Fibroblast of skin of right biceps (primary cell): Measurements from ENCODE around the gene MINDY1.

Source experiments
- DNase-seq: peaks from one replicate; pipeline ENCODE4 v3.0.0-alpha.2; 2013

Gene MINDY1, protein sequence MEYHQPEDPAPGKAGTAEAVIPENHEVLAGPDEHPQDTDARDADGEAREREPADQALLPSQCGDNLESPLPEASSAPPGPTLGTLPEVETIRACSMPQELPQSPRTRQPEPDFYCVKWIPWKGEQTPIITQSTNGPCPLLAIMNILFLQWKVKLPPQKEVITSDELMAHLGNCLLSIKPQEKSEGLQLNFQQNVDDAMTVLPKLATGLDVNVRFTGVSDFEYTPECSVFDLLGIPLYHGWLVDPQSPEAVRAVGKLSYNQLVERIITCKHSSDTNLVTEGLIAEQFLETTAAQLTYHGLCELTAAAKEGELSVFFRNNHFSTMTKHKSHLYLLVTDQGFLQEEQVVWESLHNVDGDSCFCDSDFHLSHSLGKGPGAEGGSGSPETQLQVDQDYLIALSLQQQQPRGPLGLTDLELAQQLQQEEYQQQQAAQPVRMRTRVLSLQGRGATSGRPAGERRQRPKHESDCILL

GRCh38 chr1:151006327-151007052, at the start of gene MINDY1:
Gene MINDY1 (minus strand): TSS chr1:151006902. CDS start chr1:151002617, 4,285 bp downstream.
- peak; percentile 82 for DNase-seq

GRCh38 chr1:151056149-151056548, 49.4 kb upstream of the MINDY1 start:
- DNase-seq: no peak

GRCh38 chr1:151055581-151055980, 48.9 kb upstream of the MINDY1 start:
- no peak for DNase-seq

GRCh38 chr1:151054971-151055547, 48.4 kb upstream of the MINDY1 start:
- no peak for DNase-seq

- DNase-seq: no peak
Measured at GRCh38 chr1:151051356-151052009, 44.8 kb upstream of the MINDY1 start.

DNA sequence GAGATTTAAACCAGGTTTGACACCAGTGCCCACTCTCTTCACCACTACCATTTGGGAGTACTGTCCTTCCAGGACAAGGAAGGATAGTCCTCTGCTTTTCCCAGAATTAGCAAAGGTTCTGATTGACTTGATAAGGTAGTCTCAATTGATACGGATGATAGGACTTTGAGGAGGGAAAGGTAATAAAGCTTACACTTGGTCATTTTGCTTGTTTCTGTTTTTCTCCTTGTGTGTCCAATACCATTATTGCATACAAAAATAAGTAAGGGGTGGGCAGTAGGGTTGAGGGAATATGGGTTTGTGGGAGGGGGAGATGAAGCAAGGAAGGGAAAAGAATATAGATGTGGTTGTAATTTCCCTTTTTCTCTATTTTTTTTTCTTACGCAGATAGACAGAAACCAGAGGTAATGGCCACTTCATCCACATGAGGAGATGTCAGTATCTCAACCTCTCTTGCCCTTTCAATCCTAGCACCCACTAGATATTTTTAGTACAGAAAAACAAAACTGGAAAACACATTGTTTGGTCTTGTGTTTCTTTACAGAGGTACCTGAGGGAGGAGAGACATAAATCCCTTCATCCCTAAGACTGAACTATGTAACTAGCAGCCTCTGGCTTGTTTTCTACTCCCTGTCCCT, 43.5 kb upstream of the MINDY1 start:
- no peak for DNase-seq

- no peak for DNase-seq
Measured at GRCh38 chr1:151049458-151049857, 42.8 kb upstream of the MINDY1 start.

- DNase-seq: no peak
Measured at GRCh38 chr1:151048645-151049032, 41.9 kb upstream of the MINDY1 start.

GRCh38 chr1:151047925-151048644, 41.4 kb upstream of the MINDY1 start:
- DNase-seq: peak; percentile 67

- peak; percentile 71 for DNase-seq
Measured at GRCh38 chr1:151047591-151047924, 40.9 kb upstream of the MINDY1 start, which contains the start of gene C1orf56. Gene C1orf56 (plus strand): TSS chr1:151047751. CDS start chr1:151047848, 97 bp downstream.

DNA sequence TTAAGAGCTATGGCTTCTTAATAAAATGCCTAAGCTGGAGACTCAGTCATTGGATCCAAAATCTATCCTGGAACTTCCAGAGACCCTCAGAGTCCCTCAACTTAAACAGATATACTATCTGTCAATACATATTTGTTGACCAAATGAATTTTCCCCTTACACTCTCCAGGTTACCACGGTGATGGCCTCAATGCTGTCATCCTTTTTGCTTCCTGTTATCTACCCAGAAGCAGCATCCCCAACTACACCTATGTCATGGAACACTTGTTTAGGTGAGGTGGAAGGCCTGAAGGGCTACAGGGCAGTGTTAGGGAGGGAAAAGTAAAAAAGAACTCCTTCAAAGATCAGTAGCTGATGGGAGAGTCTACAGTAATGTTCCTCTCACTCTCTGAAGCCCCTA, 36.5 kb upstream of the MINDY1 start:
- DNase-seq: no peak

DNA sequence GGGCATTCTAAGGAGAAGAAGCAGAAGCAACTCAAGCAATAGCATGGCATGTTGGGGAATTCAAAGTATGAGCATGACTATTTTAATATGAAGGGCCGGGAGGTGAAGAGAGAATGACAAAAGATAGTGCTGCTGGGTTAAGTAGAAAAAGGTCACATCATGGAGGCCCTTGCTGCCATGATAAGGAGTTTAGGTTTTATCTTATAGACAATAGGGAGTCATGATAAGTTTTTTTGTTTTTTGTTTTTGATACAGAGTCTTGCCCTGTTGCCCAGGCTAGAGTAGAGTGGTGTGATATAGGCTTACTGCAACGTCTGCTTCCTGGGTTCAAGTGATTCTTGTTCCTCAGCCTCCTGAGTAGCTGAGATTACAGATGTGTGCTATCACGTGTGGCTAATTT, 32.8 kb upstream of the MINDY1 start:
- DNase-seq: no peak

DNA sequence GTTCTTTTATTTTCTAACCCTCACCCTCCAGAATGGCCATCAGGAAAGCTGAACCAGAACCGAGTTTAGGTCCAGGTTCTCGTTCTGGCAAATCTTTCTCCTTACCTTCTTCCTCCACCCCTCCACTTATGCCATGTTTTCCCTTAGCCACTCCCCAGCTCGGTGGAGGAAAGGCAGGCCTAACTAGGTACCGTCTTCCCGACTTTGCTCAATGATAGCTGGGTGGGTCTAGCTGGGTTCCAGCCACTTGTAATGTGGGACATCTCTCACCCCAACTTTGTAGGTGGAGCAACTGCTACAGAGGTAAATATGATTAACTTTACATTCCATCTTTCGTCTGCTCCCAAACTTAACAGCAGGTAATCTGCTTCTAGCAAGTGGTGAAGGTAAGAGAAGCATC, 30.3 kb upstream of the MINDY1 start:
- no peak for DNase-seq

- DNase-seq: no peak
Measured at GRCh38 chr1:151036356-151036755, 29.7 kb upstream of the MINDY1 start, which contains the start of gene BNIPL. Gene BNIPL (plus strand): TSS chr1:151036586. CDS start chr1:151036726, 140 bp downstream.

DNA sequence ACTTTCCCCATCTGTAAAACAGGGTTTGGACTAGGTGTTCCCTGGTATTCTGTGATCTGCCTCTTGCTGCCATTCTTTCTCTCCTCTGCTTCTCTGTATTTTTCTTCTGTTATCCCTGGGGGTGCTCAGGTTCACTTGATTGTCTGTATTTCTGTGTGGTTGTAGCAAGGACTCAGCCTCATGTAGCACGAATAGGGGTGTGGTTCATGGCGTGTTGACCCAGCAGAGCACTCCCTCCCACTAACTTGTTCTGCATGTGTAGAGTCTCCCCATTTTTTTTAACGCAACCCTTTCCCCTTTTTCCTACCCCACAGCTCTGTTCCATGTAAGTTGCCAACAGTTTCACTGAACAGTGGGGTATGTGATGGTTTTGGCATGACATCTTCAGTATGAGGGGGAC, 28.5 kb upstream of the MINDY1 start:
- no peak for DNase-seq

DNA sequence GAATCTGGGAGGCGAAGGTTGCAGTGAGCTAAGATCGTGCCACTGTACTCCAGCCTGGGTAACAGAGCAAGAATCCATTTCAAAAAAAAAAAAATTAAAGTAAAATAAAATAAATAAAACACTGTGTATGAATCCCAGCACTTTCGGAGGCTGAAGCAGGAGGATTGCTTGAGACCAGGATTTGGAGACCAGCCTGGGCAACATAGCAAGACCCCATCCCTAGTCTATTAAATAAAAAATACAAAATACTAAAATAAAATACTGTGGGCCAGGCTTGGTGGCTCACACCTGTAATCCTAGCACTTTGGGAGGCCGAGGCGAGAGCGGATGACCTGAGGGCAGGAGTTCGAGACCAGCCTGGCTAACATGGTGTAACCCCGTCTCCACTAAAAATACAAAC, 25.5 kb upstream of the MINDY1 start:
- DNase-seq: no peak

DNA sequence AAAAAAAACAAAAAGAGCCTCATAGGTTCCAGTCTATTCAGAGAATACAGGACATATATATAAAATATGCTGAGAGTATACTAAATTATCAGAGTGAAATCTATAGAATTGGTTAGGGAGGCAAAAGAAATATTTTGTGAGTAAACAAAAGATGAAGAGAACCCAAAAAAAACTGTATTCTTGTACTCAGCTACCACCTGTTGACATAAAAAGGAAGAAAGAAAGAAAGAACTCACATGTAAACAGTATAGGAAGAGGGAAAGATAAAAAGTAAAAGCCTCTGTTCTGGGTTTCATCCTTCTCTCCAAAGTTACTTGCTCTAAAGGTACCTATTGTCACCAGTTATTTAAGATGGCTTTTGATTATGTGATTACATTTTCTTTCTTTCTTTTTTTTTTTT, 19.8 kb upstream of the MINDY1 start:
- DNase-seq: no peak

DNA sequence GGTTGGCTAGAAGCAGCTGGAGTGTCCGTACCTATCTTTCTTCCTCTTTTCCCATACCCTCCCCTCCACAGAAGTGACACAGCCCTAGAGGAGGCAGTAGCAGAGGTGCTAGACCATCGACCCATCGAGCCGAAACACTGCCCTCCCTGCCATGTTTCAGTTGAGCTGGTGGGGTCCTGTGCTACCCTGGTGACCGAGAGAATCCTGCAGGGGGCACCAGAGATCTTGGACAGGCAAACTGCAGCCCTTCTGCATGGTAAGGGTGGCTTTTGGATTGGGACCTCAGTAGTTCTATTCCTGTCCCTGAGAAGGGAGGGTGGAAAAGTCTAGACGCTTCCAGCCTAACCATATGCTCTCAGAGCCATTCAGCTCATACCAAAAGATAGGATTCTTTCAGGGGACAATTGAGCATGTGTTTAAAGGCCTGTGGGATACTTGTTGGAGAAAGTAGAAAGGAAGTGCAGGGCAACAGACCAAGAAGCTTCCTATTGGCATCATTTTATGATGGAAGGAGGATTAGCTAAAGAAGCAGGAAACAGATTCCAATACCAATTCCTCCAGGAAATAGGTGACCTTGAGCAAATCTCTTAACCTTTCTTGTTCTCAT, 17.9 kb upstream of the MINDY1 start:
- peak; percentile 59 for DNase-seq

GRCh38 chr1:151013518-151013917, 6.8 kb upstream of the MINDY1 start:
- no peak for DNase-seq

- DNase-seq: no peak
Measured at GRCh38 chr1:151012684-151013471, 6.2 kb upstream of the MINDY1 start.
